Mucosa of descending colon (tissue), 3 donors: Measurements from ENCODE around the gene PNPLA5. TPM values are rescaled to one million over a fixed set of nuclear protein-coding genes. Genes with fewer than 3 reads are reported as not detected.

Experiments used
- ATAC-seq: fragments of 200-7000 bp; cut with Tn5 transposase; one replicate; pipeline ENCODE4 v1.9.1; 2020; ENCODE audit warnings: mild to moderate bottlenecking, moderate library complexity
- DNase-seq, 3 donors: peaks; one replicate each; pipeline ENCODE4 v3.0.0-alpha.2; 2020
- H3K36me3 ChIP-seq: fragments of 200-600 bp; one replicate; pipeline ENCODE4 v1.8.0; 2021; ENCODE audit warnings: low read depth, mild to moderate bottlenecking
- H3K4me1 ChIP-seq: fragments of 200-600 bp; one replicate; pipeline ENCODE4 v1.8.0; 2021; ENCODE audit warnings: low read depth, mild to moderate bottlenecking
- H3K4me3 ChIP-seq: fragments of 200-600 bp; one replicate; pipeline ENCODE4 v1.8.0; 2021; ENCODE audit warnings: mild to moderate bottlenecking
- H3K9me3 ChIP-seq: fragments of 200-600 bp; one replicate; pipeline ENCODE4 v1.8.0; 2021; ENCODE audit warnings: mild to moderate bottlenecking
- intact Hi-C, 2 donors: fragments of 100-400 bp; cut with DNase I in 1 of 2; cut with micrococcal nuclease in 1 of 2; formaldehyde crosslinking; loops; one replicate each; pipeline versions ENCODE4 v1.11.0 to v1.11.1; 2022; cut with DNase I, micrococcal nuclease
- total RNA-seq, 3 donors: library from RNA; stranded (reverse); fragmentation: NEBNext Ultra II Directional in 2 of 3; extraction: Animal tissue kit (Norgen Biotek cat#: 25700) in 2 of 3; gene quantifications; one replicate each; pipeline versions ENCODE4 v1.2.1 to v1.2.4, GENCODE V29; 2021 to 2023
- TF ChIP-seq, protein P1 (sequence below): fragments of 200-600 bp; IDR thresholded peaks from one replicate; pipeline ENCODE4 v1.8.0; 2022; ENCODE audit warnings: antibody characterized with exemption, mild to moderate bottlenecking
- donor health status: DM: no; HTN: no; CAD: no; lungs with moderate emphysema.
- donor health status: DM: no; HTN: no; CAD: no.
- donor health status: DM: no; HTN: yes; CAD: no.

Gene PNPLA5
- total RNA-seq, 3 donors from 2014 or later, result not detected

DNA sequence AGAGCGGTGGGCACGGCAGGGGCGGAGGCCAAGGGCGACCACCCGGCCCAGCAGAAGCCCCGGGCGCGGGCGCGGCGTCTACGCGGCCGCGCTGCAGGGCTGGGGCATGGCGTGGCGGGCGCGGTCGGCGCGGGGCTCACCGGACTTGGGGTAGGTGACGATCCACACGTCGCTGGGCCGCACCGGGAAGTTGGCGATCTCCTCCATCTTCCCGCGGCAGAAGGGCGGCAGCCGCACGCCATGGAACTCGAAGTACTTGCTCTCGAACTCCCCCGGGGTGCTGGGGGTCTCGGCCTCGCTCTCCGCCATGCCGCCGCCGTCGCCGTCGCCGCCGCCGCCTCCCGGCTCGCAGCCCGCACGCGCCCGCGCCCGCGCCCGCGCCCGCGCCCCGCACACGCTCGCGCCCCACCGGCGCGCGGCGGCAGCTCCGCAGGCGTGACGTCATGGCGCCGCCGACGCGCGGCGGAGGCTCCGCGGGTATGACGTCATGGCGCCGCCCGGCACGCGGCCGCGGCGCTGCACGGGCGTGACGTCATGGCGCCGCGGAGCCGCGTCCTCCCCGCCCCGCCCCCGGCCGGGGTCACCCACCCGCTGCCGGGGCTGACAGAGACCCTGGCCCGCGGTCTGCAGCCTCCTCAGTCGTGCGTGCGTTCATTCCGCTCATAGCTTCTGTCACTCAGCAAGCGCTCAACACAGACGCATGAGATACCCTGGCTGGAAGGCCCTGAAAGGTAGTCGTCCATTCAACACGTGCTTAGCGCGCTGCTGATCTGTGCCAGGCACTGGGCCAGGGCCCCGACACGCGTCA lies 29.5 kb downstream of the PNPLA5 start, which contains the start of gene SULT4A1:
Gene SULT4A1 (minus strand): TSS at position 440 of the 808 bp plus-strand sequence. CDS start 131 bp downstream, at position 309.
- no peak within 1 kb of the TSS for H3K4me3 ChIP-seq
- no peaks in the 10 kb centered on the region for H3K4me1 ChIP-seq
- no peaks in the 10 kb centered on the region for H3K36me3 ChIP-seq
- ATAC-seq (no peak), DNase-seq (peak in 1 of 3 donors; percentile 34)
- TF ChIP-seq, protein P1, sequence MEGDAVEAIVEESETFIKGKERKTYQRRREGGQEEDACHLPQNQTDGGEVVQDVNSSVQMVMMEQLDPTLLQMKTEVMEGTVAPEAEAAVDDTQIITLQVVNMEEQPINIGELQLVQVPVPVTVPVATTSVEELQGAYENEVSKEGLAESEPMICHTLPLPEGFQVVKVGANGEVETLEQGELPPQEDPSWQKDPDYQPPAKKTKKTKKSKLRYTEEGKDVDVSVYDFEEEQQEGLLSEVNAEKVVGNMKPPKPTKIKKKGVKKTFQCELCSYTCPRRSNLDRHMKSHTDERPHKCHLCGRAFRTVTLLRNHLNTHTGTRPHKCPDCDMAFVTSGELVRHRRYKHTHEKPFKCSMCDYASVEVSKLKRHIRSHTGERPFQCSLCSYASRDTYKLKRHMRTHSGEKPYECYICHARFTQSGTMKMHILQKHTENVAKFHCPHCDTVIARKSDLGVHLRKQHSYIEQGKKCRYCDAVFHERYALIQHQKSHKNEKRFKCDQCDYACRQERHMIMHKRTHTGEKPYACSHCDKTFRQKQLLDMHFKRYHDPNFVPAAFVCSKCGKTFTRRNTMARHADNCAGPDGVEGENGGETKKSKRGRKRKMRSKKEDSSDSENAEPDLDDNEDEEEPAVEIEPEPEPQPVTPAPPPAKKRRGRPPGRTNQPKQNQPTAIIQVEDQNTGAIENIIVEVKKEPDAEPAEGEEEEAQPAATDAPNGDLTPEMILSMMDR, result no peak
- no peaks in the 10 kb centered on the region for H3K9me3 ChIP-seq
- intact Hi-C loops, result no loop called here

DNA sequence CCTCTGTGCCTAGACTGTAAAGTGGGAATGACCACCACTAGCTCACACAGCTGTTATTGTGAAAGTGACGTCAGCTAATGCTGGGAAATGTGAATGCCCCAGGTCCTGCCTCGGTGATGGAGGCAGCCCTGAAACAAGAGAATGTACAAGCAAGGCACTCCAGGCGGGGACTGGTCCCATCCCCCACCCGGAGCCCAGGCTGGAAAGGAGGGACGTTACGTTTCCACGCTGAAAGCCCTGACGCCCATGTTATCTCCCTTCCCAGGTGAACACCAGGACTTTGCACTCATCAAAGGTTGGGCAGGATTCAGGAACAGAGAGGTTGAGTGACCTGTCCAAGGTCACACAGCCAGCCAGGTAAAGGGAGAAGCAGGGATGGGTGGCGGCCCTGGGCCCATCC lies 30.3 kb downstream of the PNPLA5 start:
- Histone ChIP-seq H3K9me3 (no peaks in the 10 kb centered on the region), H3K4me3 (no peak overlapping the region), H3K36me3 (no peaks in the 10 kb centered on the region), H3K4me1 (no peaks in the 10 kb centered on the region)
- ATAC-seq (no peak), DNase-seq (peak in 1 of 3 donors; percentile 22)
- intact Hi-C loops, result no loop called here
- TF ChIP-seq, protein P1, result no peak

DNA sequence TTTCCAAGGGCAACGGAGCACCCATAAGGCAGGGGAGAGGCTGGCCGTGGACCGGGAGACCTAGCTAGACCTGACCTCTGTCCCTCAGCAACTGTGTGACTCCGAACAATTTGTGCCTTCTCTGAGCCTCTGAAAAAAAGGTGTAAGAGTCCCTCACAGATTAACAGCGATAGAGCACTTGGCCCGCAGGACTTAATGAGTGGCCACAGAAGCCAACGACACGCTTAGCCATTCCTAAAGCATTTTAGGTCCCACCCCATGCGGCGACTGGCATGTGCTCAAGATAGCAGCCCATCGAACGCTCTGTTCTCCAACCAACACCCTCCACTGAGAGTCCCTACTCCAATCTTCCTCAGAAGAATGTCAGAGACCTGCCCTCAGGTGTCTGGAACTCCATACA lies 31.0 kb downstream of the PNPLA5 start:
- TF ChIP-seq, protein P1, result no peak
- no peak overlapping the region for H3K4me3 ChIP-seq
- H3K9me3 ChIP-seq, result no peaks in the 10 kb centered on the region
- DNase-seq (peak in 1 of 3 donors; percentile 13), ATAC-seq (no peak)
- no peaks in the 10 kb centered on the region for H3K4me1 ChIP-seq
- H3K36me3 ChIP-seq, result no peaks in the 10 kb centered on the region
- intact Hi-C loops, result no loop called here

DNA sequence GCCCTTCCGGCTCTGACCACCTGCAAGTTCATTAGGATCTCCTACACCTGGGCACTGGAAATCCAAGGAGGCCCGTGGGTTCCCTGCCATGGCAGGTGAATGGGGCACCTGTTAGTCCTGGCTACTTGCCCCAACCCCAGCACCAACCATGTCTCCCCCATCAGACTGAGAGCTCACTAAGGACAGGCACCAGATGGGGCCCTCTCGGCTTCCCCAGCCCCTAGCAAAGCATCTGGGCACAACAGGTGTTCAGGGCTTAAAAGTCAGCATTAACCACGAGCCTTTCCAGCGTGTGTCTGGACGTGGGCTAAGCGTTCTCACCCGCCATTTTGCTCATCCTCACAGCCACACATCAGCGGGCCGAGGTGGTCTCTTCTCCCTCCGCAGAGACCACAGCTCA lies 31.7 kb downstream of the PNPLA5 start:
- ATAC-seq (no peak), DNase-seq (peak in 1 of 3 donors; percentile 15)
- H3K4me3 ChIP-seq, result no peak overlapping the region
- H3K9me3 ChIP-seq, result no peaks in the 10 kb centered on the region
- TF ChIP-seq, protein P1, result no peak
- no peaks in the 10 kb centered on the region for H3K36me3 ChIP-seq
- no peaks in the 10 kb centered on the region for H3K4me1 ChIP-seq
- intact Hi-C loops, result no loop called here

DNA sequence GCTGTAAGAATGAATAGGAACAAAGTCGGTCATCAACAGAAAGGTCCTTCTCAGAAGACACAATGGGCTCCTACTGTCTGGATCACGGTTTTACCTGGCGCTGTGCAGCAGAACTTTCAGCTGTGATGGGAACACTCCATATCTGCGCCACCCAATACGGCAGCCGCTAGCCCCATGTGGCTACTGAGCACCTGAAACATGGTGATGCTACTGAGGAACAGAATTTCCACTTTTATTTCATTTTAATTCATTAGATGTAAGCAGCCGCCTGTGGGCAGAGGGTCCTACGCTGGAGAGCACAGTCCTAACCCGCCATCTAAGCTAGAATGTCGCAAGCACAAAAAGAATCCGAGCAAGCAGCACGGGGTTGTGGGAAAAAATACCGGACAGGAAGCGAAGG lies 32.2 kb downstream of the PNPLA5 start:
- no peaks in the 10 kb centered on the region for H3K9me3 ChIP-seq
- DNase-seq, result peak in 1 of 3 donors; percentile 8
- intact Hi-C loops, result no loop called here

More for the DNA sequence above, 32.2 kb downstream of the PNPLA5 start:
- TF ChIP-seq, protein P1, result no peak
- Histone ChIP-seq H3K4me1 (no peaks in the 10 kb centered on the region), H3K4me3 (no peak overlapping the region), H3K36me3 (no peaks in the 10 kb centered on the region)
- ATAC-seq, result no peak
